OCI-M2 (cell line): ENCODE results near the gene OR12D1.
"Not testable (repeated sequence)": the region's sequence is repeated elsewhere in the genome, so short reads cannot be mapped to it uniquely, and the experiment has no call there.

ENCODE experiments used
- DNase-seq: peaks from one replicate; lab custom pipeline; 2025; ENCODE audit not compliant: unreplicated experiment; lab: John Stamatoyannopoulos, UW

Gene OR12D1

DNA sequence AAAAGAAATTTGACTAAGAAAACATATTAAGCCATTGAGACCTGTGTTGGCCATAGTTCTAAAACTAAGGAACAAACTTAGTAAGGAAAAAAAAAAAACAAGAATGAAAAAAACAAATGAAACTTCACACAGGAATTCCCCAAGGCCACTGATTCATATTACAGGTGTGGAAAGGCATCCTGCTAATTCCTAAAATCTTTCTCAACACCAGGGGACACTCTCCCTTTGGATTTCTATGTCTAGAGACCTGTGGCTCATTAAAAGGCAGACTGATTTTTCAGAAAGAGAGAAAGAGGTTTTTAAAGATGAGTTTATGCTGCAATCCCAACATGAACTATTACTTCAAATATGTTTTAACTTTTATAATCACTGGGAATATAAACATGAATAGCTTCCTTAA, at the start of gene OR12D1:
OR12D1 (plus strand) TSS at position 341 of the 400 bp plus-strand sequence.
- DNase-seq, result no peak

DNA sequence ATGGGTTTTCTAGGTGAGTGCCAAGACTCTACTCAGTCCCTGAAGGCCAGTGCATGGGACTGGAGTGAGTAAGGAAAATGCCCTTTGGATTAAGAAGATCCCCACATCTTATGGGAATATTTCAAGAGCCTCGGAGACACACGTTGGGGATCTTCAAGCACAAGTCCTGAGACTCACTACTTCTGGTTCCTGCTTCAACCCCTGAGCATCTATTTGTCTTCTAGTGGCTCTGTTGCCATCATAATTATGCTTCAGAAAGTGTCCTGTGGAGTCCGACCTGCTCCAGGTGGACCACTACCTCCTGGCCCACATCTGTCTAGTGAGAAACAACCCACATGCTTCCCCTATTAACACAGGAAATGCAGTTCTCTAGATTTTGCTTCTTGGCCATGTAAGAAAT, 46.0 kb upstream of the OR12D1 start, which contains the start of gene OR5V1:
OR5V1 (minus strand) TSS at position 101 of the 400 bp plus-strand sequence. CDS start 12,670 bp downstream, outside the sequence.
- no peak for DNase-seq

DNA sequence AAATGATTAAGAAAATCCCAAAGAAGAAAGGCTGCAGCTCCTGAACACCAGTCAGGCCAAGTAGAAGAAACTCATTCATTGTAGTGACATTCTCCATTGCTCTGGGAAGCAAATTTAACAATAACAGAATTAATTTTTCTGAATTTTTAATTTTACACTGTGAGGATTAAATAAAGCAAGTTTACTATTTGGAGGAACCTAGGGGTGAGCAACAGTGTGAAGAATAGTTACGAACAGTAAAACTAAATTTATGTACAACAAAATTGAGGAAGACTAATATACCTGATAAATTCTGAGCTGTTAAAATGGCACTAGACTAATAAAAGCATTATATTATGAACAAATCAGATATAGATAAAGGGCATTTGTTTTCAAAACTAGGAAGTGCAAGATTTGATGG, 39.5 kb upstream of the OR12D1 start, which contains the start of gene OR12D3:
OR12D3 (minus strand) TSS at position 101 of the 400 bp plus-strand sequence; CDS start at position 97, 4 bp downstream.
- DNase-seq, result no peak

DNA sequence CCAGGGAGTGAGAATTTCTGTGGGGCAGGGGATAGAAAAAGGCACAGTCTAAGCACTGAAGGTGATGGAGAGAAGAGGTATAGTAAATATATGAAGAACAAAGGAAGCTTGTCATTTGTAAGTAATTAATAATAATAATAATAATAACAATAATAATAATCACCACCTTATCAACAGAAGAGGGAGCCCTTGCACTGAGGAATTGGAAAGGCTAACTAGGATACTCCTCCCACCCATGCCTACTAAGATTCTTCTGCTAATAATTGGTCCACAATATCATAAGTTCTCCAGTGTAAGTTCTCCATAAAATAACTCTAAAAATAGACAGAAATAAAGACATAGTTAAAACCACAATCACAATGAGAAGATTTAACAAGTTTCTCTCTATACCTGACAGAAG, 38.7 kb upstream of the OR12D1 start:
- DNase-seq, result no peak

DNA sequence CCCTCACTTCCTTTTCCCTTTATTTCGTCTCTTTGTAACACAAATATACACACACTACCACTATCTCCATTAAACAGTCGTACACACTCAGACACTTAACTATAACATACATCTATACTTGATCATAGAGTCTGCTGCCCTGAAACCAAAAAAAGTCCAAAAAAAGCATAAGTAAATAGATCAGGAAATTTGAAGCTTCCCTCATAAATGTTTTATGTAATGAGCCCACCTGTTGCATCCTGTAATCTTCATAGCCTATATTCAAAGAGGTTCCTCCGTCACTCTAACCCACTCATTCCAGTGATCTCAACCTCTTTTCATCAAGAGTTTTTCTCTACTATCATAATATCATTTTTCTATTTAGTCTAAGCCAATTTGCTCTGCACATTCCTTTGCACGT, 26.2 kb upstream of the OR12D1 start:
- no peak for DNase-seq

DNA sequence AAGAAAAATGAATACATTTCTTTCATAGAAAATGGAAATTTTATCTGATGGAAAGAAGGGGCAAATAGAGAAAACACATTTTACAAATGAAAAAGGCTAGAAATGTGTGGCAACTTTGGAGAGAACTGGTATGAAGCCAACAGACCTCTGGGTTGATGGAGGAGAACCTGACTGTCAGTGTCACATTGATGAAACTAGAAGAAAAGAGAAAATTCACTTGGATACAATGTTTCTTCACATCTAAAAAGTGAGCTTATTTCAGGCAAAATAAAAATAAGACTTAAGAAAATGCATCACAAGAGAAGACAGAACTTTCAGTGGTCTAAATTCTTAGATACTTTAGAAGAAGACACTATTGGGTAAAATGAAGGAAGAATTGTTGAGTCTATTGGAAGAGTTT, 19.4 kb upstream of the OR12D1 start, which contains the start of gene OR12D2:
OR12D2 (plus strand) TSS at position 301 of the 400 bp plus-strand sequence. CDS start 1,069 bp downstream, outside the sequence.
- no peak for DNase-seq

DNA sequence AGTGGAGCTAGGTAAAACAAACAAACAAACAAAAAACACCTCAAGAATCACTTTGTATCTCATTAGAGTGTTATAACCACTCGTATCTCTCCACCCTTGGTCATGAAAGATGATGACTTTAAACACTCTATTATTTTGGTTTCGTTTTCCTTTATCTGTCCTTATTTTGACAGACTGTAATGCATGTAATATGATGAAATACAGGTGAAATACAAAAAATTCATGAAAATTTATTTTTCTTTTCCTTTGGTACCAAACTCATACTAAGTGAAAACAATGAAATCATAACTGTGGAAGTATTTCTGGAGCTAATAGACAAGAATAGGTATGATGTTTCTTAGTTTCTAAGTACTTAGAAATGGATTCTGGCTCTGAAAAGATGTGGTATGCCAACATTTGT, 15.2 kb upstream of the OR12D1 start:
- DNase-seq, result no peak

DNA sequence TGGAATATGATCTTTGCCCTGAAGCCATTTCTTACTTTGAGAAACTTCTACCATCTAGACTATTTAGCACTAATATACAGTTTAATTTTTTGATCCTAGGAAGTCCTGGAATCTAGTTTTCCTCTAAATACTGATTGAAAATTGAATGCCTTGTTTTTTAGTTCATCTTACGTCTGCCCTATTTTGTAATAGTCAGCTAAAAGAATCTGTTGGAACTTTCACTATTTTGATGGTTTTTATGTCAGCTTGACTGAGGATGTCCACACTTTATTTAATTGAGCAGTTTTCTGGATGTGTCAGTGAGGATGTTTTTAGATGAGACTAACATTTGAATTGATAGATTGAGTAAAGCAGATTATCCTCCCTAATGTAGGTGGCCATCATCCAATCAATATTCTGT, 10.9 kb upstream of the OR12D1 start:
- DNase-seq, result no peak

DNA sequence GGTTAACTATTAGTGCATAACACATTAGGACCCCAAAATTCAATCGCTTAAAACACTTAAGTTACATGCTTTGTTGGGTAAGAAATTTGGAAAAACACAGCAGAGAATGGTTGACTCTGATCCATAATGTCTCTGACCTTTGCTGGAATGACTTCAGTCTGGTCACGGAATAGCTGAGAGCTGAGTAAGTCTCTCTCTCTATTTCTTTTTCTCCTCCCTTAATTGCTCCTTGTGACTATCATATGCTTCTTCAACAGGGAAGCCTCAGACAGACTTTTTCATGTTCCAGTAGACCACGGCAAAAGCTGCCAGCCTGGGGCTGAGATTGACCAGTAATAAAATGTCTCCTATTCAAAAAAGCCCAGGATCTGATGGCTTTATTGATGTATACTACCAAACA, 4.8 kb downstream of the OR12D1 start:
- DNase-seq, result no peak

DNA sequence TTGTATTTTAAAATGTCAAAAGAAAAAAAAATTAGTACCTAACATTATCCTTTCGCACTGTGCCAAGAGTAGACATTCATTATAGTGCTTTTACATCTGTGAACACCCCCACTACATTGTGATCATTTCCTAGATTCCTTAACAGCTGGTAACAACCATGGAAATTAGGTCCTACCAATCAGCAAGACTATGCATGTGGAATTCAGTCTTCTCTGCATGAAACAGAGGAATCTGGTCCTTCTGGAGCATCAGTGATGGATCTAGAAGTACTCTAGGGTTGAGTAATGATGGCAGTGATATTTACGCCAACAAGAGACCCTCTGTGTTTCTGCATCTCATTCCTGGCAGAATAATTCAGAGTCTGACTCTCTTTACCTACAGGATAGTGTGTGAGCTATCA, 9.4 kb downstream of the OR12D1 start:
- DNase-seq, result no peak

DNA sequence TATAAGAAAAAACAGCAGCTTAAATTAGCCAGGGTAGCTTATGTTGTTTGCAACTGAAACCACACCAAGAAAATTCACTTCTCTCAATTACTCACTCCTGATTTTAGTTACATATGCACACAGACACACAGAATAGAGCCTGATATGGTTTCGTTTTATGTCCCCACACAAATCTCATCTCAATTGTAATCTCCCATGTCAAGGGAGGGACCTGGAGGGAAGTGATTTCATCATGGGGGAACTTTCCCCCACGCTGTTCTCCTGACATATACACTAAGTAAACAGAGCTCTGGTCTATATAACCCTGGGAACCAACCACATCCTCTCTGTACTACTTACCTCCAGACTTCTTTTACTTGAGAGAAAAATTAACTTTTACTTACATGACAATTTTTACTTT, 9.8 kb downstream of the OR12D1 start:
- no peak for DNase-seq

DNA sequence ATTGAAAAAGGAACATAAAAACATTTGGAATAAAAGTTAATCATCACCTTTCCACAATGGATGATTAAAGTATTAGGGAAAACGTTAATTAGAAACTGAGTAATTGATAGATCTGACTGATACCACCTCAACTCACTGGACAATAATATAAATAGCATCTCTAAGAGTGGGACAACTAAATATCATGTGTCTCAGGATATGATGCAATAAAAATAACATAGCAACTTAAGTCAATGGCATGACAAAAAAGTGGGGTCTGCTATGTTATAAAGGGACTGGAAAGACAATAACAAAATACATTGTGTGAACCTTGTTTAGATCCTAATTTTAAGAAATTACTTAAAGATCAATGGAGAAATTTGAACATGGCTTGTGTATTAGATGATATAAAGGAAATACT, 10.3 kb downstream of the OR12D1 start:
- no peak for DNase-seq

DNA sequence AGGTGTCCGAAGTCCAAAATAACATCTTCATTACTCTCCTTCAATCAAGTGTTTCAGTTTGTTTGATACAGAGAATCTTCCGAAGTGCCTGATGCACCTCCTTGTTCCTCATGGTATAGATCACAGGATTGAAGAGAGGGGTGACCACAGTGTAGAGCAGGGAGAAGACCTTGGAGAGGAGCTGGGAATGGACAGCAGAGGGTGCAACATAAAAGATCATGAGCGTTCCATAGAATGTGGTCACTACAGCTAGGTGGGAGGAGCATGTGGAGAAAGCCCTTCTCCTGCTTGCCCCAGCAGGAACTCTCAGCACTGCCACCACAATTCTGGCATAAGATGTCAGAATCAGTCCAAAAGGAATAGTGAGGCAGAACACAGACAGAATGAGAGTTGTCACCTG, 11.9 kb downstream of the OR12D1 start:
- DNase-seq, result no peak

DNA sequence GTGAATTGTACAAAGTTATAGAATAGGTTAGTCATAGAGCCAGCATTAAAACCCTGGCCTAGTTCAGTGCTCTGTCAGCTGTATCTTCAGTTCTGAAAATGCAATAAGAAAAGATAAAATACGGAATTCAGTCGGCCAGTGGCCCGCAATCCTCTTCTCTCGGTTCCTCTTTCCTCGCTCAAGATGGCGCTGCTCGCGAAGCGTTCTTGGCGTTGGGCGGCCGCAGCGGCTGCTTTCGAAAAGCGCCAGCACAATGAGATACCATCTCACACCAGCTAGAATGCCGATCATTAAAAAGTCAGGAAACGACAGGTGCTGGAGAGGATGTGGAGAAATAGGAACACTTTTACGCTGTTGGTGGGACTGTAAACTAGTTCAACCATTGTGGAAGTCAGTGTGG, 22.0 kb downstream of the OR12D1 start:
- DNase-seq, result not testable (repeated sequence)

DNA sequence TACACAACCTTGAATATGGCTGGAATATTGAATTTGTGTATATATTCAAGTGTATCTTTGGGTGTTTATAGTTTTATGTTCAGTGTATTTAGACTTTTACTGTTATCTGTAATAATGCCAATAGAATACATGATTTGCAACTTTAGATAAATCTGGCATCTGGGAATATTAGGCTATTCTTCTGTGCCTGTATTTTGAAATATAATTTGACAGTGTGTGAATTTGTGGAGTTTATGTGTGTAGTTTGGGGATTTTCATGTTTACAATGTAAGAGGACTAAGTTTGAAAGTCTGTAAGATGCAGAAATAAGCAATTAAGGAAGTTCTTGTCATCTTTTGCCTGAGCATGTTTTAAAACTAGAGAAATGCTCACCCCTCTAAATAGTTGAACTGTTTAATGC, 24.3 kb downstream of the OR12D1 start, which contains the start of gene OR10C1:
OR10C1 (plus strand) TSS at position 301 of the 400 bp plus-strand sequence. CDS start 710 bp downstream, outside the sequence.
- no peak for DNase-seq

DNA sequence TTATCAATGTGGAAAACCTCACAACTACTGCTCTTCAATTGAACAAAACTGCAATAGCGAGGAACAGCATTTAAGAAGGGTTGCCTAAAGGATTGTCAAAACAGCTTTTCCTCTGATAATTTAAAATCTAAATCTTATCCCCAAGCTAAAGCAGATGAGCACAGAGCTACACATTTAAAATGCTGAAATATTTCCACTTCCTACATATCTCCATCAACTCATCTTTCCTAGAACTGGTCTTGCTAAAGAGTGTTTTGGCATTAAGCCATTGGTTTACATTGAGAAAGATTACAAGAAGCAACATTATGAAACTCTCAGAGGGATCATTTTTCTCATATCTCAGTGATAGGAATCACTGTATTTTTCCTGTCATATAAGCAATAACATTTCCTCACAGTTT, 28.0 kb downstream of the OR12D1 start:
- no peak for DNase-seq

DNA sequence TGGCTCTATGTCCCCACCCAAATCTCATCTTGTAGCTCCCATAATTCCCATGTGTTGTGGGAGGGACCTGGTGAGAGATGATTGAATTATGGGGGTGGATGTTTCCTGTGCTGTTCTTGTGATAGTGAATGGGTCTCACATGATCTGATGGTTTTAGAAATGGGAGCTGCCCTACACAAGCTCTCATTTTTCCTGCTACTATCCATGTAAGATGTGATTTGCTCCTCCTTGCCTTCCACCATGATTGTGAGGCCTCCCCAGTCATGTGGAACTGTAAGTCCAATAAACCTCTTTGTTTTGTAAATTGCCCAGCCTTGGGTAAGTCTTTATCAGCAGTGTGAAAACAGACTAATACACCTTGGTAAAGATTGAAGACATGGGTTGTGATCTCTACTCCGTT, 29.3 kb downstream of the OR12D1 start:
- not testable (repeated sequence) for DNase-seq

DNA sequence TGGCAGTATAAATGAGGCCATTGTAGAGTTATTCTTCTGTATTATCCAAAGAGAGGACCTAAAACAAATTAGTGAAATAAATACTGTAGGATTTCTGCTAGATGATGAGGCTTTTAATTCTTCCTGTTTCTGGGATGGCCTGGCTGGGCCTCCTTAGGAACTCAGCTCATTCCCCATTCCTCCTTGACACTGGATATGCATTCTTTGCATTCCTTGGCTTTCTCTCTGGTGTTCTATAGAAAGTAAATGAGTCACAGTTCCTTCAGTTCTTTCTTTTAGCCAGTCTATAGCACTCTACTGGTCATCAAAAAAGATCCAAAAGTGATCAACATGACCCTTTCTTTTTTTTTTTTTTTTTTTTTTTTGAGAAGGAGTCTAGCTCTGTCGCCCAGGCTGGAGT, 32.9 kb downstream of the OR12D1 start:
- no peak for DNase-seq

DNA sequence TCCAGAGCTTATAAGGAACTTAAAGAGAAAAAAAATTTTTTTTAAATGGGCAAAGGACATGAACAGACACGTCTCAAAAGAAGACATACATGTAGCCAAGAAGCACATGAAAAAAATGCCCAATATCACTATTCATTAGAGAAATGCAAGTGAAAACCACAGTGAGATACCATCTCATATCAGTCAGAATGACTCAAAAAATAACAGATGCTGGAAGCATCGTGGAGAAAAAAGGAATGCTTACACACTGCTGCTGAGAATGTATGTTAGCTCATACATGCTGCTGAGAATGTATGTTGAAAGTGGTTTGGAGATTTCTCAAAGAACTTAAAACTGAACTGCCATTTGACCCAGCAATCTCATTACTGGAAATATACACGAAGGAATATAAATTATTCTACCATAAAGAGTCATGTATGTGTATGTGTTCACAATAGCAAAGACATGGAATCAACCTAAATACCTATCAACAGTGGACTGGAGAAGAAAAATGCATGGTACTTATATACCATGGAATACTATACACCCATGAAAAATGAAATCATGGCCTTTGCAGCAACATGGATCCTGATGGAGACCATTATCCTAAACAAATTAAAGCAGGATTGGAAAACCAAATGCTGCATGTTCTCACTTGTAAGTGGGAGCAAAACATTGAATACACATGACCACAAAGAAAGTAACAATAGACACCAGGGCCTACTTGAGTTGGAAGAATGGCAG, 36.9 kb downstream of the OR12D1 start:
- DNase-seq, result no peak

DNA sequence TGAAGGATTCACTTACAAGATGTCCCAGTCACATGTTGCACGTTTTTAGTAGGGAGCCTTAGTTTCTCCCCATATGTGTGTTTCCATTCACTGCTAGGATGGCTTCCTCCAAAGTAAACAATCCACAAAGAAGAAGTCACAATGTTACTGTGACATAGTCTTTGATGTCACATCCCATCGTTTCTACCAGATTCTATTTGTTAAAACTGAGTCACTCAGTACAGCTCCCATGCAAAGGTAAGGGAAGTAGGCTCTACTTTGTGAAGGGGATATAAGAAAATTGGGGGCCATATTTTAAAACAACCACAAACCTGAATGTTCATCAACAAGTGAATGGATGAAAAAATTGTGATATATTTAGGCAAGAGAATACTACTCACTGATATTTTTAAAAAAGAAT, 42.2 kb downstream of the OR12D1 start, which contains the start of the genes OR11A1 and OR2H1:
OR11A1 (minus strand) TSS at position 101 of the 400 bp plus-strand sequence. CDS start 29,430 bp downstream, outside the sequence.
OR2H1 (plus strand) TSS at position 185 of the 400 bp plus-strand sequence. CDS start 4,615 bp downstream, outside the sequence.
- no peak for DNase-seq

DNA sequence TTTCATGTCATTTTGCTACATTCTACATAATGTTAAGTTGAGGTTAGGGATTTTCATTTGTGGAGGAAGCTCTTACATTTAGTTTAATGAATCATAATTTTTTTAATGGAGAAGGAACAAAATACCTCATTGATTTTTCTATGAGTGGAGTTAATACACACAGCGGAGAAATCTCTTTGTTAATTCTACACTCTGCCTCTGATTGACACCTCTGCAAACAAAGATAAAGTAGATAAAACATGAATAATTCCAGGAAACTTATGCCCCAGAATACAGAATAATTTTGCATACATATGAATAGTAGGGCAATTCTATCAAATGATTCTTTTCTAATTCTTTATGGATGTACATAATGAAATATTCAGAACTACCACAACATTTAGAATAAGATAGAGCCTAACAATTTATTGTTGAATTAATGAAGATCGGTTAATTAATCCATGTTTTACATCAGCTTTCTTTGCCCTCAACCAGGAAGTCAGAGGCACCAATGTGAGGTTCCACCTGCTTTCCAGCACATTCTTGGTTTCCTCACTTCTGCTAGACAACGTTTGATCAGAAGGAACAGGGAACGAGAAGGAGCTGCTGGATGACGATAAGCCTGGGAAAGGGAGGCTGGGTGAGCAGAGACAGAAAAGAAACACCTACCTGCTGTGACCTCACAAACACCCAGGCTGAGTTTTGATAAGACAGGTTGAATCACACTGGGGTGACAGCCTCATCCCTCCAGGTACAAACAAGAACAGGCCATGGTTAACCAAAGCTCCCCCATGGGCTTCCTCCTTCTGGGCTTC, 46.5 kb downstream of the OR12D1 start:
- DNase-seq, result no peak

DNA sequence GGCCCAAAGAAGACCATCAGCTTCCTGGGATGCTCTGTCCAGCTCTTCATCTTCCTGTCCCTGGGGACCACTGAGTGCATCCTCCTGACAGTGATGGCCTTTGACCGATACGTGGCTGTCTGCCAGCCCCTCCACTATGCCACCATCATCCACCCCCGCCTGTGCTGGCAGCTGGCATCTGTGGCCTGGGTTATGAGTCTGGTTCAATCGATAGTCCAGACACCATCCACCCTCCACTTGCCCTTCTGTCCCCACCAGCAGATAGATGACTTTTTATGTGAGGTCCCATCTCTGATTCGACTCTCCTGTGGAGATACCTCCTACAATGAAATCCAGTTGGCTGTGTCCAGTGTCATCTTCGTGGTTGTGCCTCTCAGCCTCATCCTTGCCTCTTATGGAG, 47.3 kb downstream of the OR12D1 start:
- DNase-seq, result no peak
